HG03354 (cell line): ENCODE results near the gene SMOC2.
"Not testable (repeated sequence)": the region's sequence is repeated elsewhere in the genome, so short reads cannot be mapped to it uniquely, and the experiment has no call there.

Experiments
- ATAC-seq: cut with Tn5 transposase; IDR thresholded peaks from one replicate; pipeline ENCODE4 v1.9.1; 2021; ENCODE audit warnings: mild to moderate bottlenecking; ENCODE audit not compliant: unreplicated experiment, poor library complexity, severe bottlenecking

Gene SMOC2

GRCh38 chr6:168532070-168532469 lies 91.1 kb downstream of the SMOC2 start:
- ATAC-seq = no peak

GRCh38 chr6:168533414-168533813 lies 92.4 kb downstream of the SMOC2 start:
- ATAC-seq = no peak

- no peak for ATAC-seq
Measured at GRCh38 chr6:168534265-168534664, 93.3 kb downstream of the SMOC2 start.

GRCh38 chr6:168535711-168536110 lies 94.7 kb downstream of the SMOC2 start:
- no peak for ATAC-seq

- no peak for ATAC-seq
Measured at GRCh38 chr6:168536196-168536595, 95.2 kb downstream of the SMOC2 start.

- ATAC-seq = no peak
Measured at GRCh38 chr6:168536665-168537539, 95.9 kb downstream of the SMOC2 start.

- no peak for ATAC-seq
Measured at GRCh38 chr6:168537540-168537884, 96.5 kb downstream of the SMOC2 start.

- ATAC-seq = not testable (repeated sequence)
Measured at GRCh38 chr6:168538188-168538891, 97.4 kb downstream of the SMOC2 start.

GRCh38 chr6:168538892-168539811 lies 98.2 kb downstream of the SMOC2 start:
- ATAC-seq = no peak

- ATAC-seq = no peak
Measured at GRCh38 chr6:168540713-168541291, 99.8 kb downstream of the SMOC2 start.

GRCh38 chr6:168541307-168541706 lies 100.3 kb downstream of the SMOC2 start:
- ATAC-seq = no peak

- ATAC-seq = no peak
Measured at GRCh38 chr6:168542301-168542700, 101.3 kb downstream of the SMOC2 start.

GRCh38 chr6:168545428-168545827 lies 104.4 kb downstream of the SMOC2 start:
- ATAC-seq = no peak

GRCh38 chr6:168546151-168546550 lies 105.2 kb downstream of the SMOC2 start:
- no peak for ATAC-seq

GRCh38 chr6:168546730-168547129 lies 105.7 kb downstream of the SMOC2 start:
- ATAC-seq = no peak

- no peak for ATAC-seq
Measured at GRCh38 chr6:168550326-168550725, 109.3 kb downstream of the SMOC2 start.

GRCh38 chr6:168554472-168554871 lies 113.5 kb downstream of the SMOC2 start:
- ATAC-seq = no peak

- no peak for ATAC-seq
Measured at GRCh38 chr6:168554898-168555617, 114.1 kb downstream of the SMOC2 start.

- no peak for ATAC-seq
Measured at GRCh38 chr6:168555618-168556273, 114.8 kb downstream of the SMOC2 start.
